ENCODE measurements around the gene STK24.

STK24 gene

GRCh38 chr13:98447881-98448641 is 128.8 kb downstream of the STK24 start:
- DNase-seq: peak; percentile 63

GRCh38 chr13:98447130-98447529 is 129.8 kb downstream of the STK24 start:
- no peak for DNase-seq

GRCh38 chr13:98446234-98446621 is 130.7 kb downstream of the STK24 start:
- DNase-seq: no peak

DNA sequence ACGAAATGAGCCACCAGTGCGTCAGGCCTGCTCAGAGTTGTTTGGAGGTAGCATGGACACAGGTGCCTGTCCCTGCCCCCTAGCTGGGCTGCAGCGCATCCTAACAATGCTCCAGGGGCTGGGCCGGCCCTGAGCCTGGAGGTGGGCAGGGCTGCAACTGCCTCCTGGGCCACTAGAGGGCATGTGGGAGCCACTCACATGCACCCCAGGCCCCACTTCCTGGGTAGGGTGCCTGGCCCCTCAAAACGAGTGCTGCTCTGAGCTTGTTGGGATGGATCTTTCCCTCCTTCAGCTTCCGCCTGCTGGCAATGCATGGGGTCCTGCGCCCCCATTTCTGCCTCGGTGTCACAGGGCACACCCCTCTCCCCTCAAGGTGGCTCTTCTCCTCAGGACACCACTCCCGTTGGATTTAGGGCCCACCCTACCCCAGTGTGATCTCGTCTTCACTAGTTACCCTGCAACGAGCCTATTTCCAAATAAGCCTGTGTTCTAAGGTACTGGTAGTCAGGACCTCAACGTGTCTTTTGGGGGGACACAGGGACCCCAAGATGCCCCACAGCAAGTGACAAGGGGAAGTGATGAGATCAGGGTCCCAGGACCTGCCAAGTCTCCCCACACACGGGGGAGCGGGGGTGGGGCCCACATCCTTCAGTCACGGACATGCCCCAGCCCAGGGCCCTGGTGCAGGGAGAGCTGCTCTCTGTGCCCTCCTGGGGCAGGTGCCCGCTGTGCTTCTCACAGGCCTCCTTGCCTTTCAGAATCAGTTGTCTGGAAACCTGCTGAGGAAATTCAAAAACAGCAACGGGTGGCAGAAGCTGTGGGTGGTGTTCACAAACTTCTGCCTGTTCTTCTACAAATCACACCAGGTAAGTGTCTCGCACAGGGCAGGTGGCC is 131.3 kb downstream of the STK24 start:
- DNase-seq: peak; percentile 56

DNA sequence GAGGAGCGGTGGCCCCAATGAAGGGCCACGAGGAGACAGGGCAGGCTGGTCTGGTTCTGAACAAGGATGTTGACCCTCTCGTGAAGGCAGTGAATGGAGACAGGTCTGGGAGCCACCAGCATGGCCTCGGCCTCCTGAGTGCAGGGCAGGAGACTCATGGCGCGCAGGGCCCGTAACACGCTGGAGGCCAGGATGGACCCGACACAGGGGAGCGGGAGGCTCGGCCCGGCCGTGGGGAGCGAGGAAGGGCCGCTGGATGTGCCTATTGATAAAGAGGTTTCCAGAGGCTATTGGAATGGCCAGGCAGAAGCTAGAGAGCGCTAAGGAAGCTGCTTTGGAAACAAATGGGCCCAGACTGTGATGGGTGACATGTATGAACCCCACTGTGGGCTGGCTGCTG is 132.5 kb downstream of the STK24 start:
- DNase-seq: no peak

- DNase-seq: no peak
These were observed 133.0 kb downstream of the STK24 start for GRCh38 chr13:98443800-98444325.

GRCh38 chr13:98443329-98443728 is 133.6 kb downstream of the STK24 start:
- DNase-seq: no peak

GRCh38 chr13:98442391-98443230 is 134.3 kb downstream of the STK24 start:
- DNase-seq: no peak

- no peak for DNase-seq
These were observed 135.7 kb downstream of the STK24 start for GRCh38 chr13:98441056-98441676.

- DNase-seq: no peak
These were observed 136.4 kb downstream of the STK24 start for GRCh38 chr13:98440390-98441055.

GRCh38 chr13:98439896-98440295 is 137.0 kb downstream of the STK24 start:
- DNase-seq: no peak

GRCh38 chr13:98439126-98439828 is 137.6 kb downstream of the STK24 start:
- no peak for DNase-seq

- no peak for DNase-seq
These were observed 138.4 kb downstream of the STK24 start for GRCh38 chr13:98438246-98439125.

GRCh38 chr13:98436233-98436910 is 140.5 kb downstream of the STK24 start:
- no peak for DNase-seq

DNA sequence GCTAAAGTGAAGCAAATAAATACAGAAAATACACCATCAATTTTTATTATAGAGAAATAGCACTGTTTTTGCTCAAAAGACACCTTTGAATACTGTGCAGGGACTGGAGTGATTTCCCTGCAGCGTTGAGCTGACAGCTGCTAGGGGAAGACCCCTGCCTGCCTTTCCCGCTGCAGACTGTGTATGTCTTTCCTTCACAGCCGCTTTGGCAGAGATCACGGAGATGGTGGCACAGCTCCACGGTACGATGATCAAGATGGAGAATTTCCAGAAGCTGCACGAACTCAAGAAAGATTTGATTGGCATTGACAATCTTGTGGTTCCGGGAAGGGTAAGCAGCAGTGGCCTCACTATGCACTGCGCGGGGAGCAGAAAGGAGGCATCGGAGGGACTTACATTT is 141.5 kb downstream of the STK24 start:
- no peak for DNase-seq

- no peak for DNase-seq
These were observed 142.8 kb downstream of the STK24 start for GRCh38 chr13:98434060-98434459.

DNA sequence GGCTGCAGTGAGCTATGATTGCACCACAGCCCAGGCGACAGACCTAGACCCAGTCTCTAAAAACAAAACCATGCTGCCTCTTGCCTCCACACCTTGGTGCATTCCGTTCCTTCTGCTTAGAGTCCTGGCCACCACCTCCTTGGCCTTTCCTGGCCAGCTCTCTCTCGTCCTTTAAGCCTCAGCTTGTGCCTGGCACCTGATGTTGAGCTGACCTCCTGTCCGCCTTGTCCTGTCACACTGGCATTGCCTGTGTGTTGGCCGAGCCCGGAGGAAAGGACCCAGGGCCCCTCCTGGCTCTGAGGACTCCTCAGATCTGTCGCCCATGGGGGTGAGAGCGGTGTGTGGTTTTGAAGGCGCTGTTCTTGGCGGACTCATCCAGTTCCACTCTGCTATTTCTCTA is 143.3 kb downstream of the STK24 start:
- no peak for DNase-seq

GRCh38 chr13:98432638-98433037 is 144.3 kb downstream of the STK24 start:
- DNase-seq: no peak

GRCh38 chr13:98429977-98430736 is 146.8 kb downstream of the STK24 start:
- DNase-seq: no peak
